Thyroid gland (tissue), 4 donors: Measurements from ENCODE around the gene CDH23.

Source experiments
- CTCF ChIP-seq, 6 experiments: fragments of 200-600 bp in 3 of 6; fragments of 450-650 bp in 3 of 6; sonication (generic) in 3 of 6; IDR thresholded peaks; one replicate each; pipeline ENCODE4 v1.5.1; 2016 to 2019; ENCODE audit warnings: antibody characterized with exemption in 6 of 6, mild to moderate bottlenecking in 2 of 6, inconsistent platforms in 1 of 6, moderate library complexity in 1 of 6
- POLR2A ChIP-seq, 2 donors: fragments of 450-650 bp; IDR thresholded peaks; one replicate each; pipeline ENCODE4 v1.6.1; 2017; ENCODE audit warnings: antibody characterized with exemption in 2 of 2, mild to moderate bottlenecking in 2 of 2, moderate library complexity in 1 of 2

- TF ChIP-seq CTCF (IDR thresholded peaks at IDR 0.05), result no peak
- no peak for TF ChIP-seq POLR2A (IDR thresholded peaks at IDR 0.05)
Observed at GRCh38 chr10:71854031-71854430, 457.3 kb downstream of the CDH23 start.
